Esophagus muscularis mucosa (tissue), 4 donors: ENCODE measurements around the gene PID1. TPM values are rescaled to one million over a fixed set of nuclear protein-coding genes. Genes with fewer than 3 reads are reported as not detected.

Source experiments
- DNase-seq: peaks from one replicate; pipeline ENCODE4 v3.0.0-alpha.2; 2017; ENCODE audit errors: extremely low spot score
- H3K27ac ChIP-seq, 4 donors: fragments of 200-600 bp; sonication (generic); replicated peaks in 1 of 4; 1 replicate in 3 of 4; 2 replicates in 1 of 4; pipeline ENCODE4 v1.5.1; 2016 to 2019; ENCODE audit warnings: mild to moderate bottlenecking in 1 of 4
- H3K27me3 ChIP-seq, 4 donors: fragments of 200-600 bp; sonication (generic); one replicate each; pipeline versions ENCODE4 v1.5.1 to v1.6.0; 2016 to 2019
- H3K36me3 ChIP-seq, 4 donors: fragments of 200-600 bp; sonication (generic); one replicate each; pipeline ENCODE4 v1.5.1; 2016 to 2019
- H3K4me1 ChIP-seq, 4 donors: fragments of 200-600 bp; sonication (generic); one replicate each; pipeline ENCODE4 v1.5.1; 2016 to 2019
- H3K4me3 ChIP-seq, 4 donors: fragments of 200-600 bp; sonication (generic); 1 replicate in 2 of 4; 2 replicates in 2 of 4; pipeline ENCODE4 v1.5.1; 2016 to 2019; ENCODE audit warnings: mild to moderate bottlenecking in 4 of 4, moderate library complexity in 1 of 4
- H3K9me3 ChIP-seq, 4 donors: fragments of 200-600 bp; sonication (generic); 1 replicate in 3 of 4; 2 replicates in 1 of 4; pipeline ENCODE4 v1.5.1; 2016 to 2019
- CTCF ChIP-seq, 3 experiments: fragments of 200-600 bp in 2 of 3; fragments of 450-650 bp in 1 of 3; sonication (generic) in 2 of 3; IDR thresholded peaks; one replicate each; pipeline ENCODE4 v1.5.1; 2017 to 2019; ENCODE audit warnings: antibody characterized with exemption in 3 of 3, mild to moderate bottlenecking in 2 of 3, moderate library complexity in 1 of 3
- EP300 ChIP-seq: sonication (generic); formaldehyde crosslinking; IDR thresholded peaks from one replicate; pipeline ENCODE4 v1.6.1; 2017; ENCODE audit warnings: antibody characterized with exemption
- POLR2A ChIP-seq: fragments of 450-650 bp; IDR thresholded peaks from one replicate; pipeline ENCODE4 v1.6.1; 2017; ENCODE audit warnings: antibody characterized with exemption, moderate library complexity, mild to moderate bottlenecking, low read depth
- POLR2AphosphoS5 ChIP-seq, 2 donors: sonication (generic); formaldehyde crosslinking; IDR thresholded peaks; one replicate each; pipeline ENCODE4 v1.6.1; 2017; ENCODE audit warnings: antibody characterized with exemption in 2 of 2
- WGBS: methylation state at CpG from one replicate; pipeline ENCODE4 v1.1.5; 2018; 5-methylcytosine and 5-hydroxymethylcytosine counted together
- intact Hi-C: fragments of 100-400 bp; cut with DNase I; formaldehyde crosslinking; loops from one replicate; pipeline ENCODE4 v1.15.1; 2023
- total RNA-seq, 4 donors: library from RNA; depleted of rRNA; stranded (reverse); fragments of >200 nt; gene quantifications; one replicate each; pipeline versions ENCODE4 v1.1.0 to v1.2.1, GENCODE V29; 2016

Gene PID1
- 10 to 100 TPM; 48.2 to 68.7 (median 55.4) TPM for total RNA-seq

- H3K27ac ChIP-seq = peak within 1 kb of the TSS; percentile 75 to 80 (median 76)
- intact Hi-C loops = loop anchor here (10.0 kb wide), 1 partner anchor 566 kb away; no protein-coding TSS in a partner anchor
- TF ChIP-seq POLR2A (no peak), EP300 (no peak), POLR2AphosphoS5 (IDR thresholded peaks at IDR 0.05) (peak; percentile 31 to 69), CTCF (IDR thresholded peaks at IDR 0.05) (no peak)
- H3K4me1 ChIP-seq = peaks cover 7 to 25% (median 19%) of the 10 kb centered on the region in 4 donors
- no peaks in the 10 kb centered on the region for H3K36me3 ChIP-seq
- H3K4me3 ChIP-seq = peak within 1 kb of the TSS; percentile 65 to 74 (median 66)
- no peaks in the 10 kb centered on the region for H3K9me3 ChIP-seq
- peaks cover 0 to 16% (median 0%) of the 10 kb centered on the region in 4 donors for H3K27me3 ChIP-seq
- WGBS = 14% methylated on average over 11 of the region's 68 CpGs
- DNase-seq = no peak
Measured at GRCh38 chr2:229270551-229271410, at the start of gene PID1. Gene PID1, minus strand, starts transcription at chr2:229271287. Its CDS starts 244 bp downstream, at chr2:229271043.

- no peaks in the 10 kb centered on the region for H3K4me1 ChIP-seq
- no peak for DNase-seq
- peaks cover 0 to 4% (median 0%) of the 10 kb centered on the region in 4 donors for H3K9me3 ChIP-seq
- H3K36me3 ChIP-seq = no peaks in the 10 kb centered on the region
- TF ChIP-seq POLR2AphosphoS5 (IDR thresholded peaks at IDR 0.05) = no peak
- TF ChIP-seq CTCF (IDR thresholded peaks at IDR 0.05) = no peak
- no peak for TF ChIP-seq POLR2A
- WGBS = 92% methylated on average over 3 of the region's 3 CpGs
- no peak overlapping the region for H3K27ac ChIP-seq
- H3K4me3 ChIP-seq = no peak overlapping the region
- intact Hi-C loops = no loop called here
- H3K27me3 ChIP-seq = no peaks in the 10 kb centered on the region
Measured at GRCh38 chr2:229319558-229319957, 48.5 kb upstream of the PID1 start.

GRCh38 chr2:229314117-229314516 is 43.0 kb upstream of the PID1 start:
- WGBS = 61% methylated on average over 5 of the region's 5 CpGs
- intact Hi-C loops = no loop called here
- Histone ChIP-seq H3K27ac (peak overlapping the region; percentile 20 to 53 (median 42)), H3K9me3 (no peaks in the 10 kb centered on the region), H3K36me3 (no peaks in the 10 kb centered on the region), H3K4me1 (peaks cover 0 to 6% (median 0%) of the 10 kb centered on the region in 4 donors), H3K27me3 (no peaks in the 10 kb centered on the region), H3K4me3 (no peak overlapping the region)
- no peak for TF ChIP-seq POLR2AphosphoS5 (IDR thresholded peaks at IDR 0.05)
- TF ChIP-seq CTCF (IDR thresholded peaks at IDR 0.05) = no peak
- TF ChIP-seq EP300 = no peak
- TF ChIP-seq POLR2A = no peak
- no peak for DNase-seq

GRCh38 chr2:229313591-229313990 is 42.5 kb upstream of the PID1 start:
- peaks cover 0 to 6% (median 0%) of the 10 kb centered on the region in 4 donors for H3K4me1 ChIP-seq
- WGBS = 42% methylated on average over 3 of the region's 3 CpGs
- H3K9me3 ChIP-seq = no peaks in the 10 kb centered on the region
- TF ChIP-seq POLR2AphosphoS5 (IDR thresholded peaks at IDR 0.05) (no peak), CTCF (IDR thresholded peaks at IDR 0.05) (no peak), EP300 (no peak), POLR2A (no peak)
- intact Hi-C loops = no loop called here
- DNase-seq = no peak
- H3K27me3 ChIP-seq = no peaks in the 10 kb centered on the region
- no peaks in the 10 kb centered on the region for H3K36me3 ChIP-seq
- peak overlapping the region; percentile 20 to 53 (median 42) for H3K27ac ChIP-seq
- H3K4me3 ChIP-seq = no peak overlapping the region
